Mesenchymal stem cell (in vitro differentiated cells and primary cell): ENCODE data around the gene GPR27.

Experiments used
- DNase-seq: peaks from one replicate; pipeline ENCODE4 v3.0.0-alpha.2; 2013
- H2AFZ ChIP-seq: one replicate; pipeline ENCODE4 v1.6.1; 2013; ENCODE audit warnings: low read depth, mild to moderate bottlenecking, control low read depth, inconsistent platforms, low read length, moderate library complexity
- H2AK5ac ChIP-seq: 2 replicates; pipeline ENCODE4 v1.6.1; 2013; ENCODE audit warnings: low read length, moderate library complexity, mild to moderate bottlenecking, inconsistent platforms; ENCODE audit not compliant: severe bottlenecking
- H2BK120ac ChIP-seq: one replicate; pipeline ENCODE4 v1.6.1; 2013; ENCODE audit warnings: low read depth, mild to moderate bottlenecking, inconsistent platforms, low read length, moderate library complexity
- H2BK12ac ChIP-seq, 2 experiments: one replicate each; pipeline ENCODE4 v1.6.1; 2013; ENCODE audit warnings: inconsistent platforms in 2 of 2, low read length in 2 of 2, mild to moderate bottlenecking in 2 of 2, moderate library complexity in 2 of 2, control low read depth in 1 of 2
- H2BK15ac ChIP-seq: one replicate; pipeline ENCODE4 v1.6.1; 2013; ENCODE audit warnings: mild to moderate bottlenecking, low read depth, inconsistent platforms; ENCODE audit not compliant: poor library complexity, severe bottlenecking
- H2BK5ac ChIP-seq: 2 replicates; pipeline ENCODE4 v1.6.1; 2013; ENCODE audit warnings: low read depth, mild to moderate bottlenecking, low read length, control low read depth, inconsistent platforms; ENCODE audit not compliant: poor library complexity, severe bottlenecking
- H3K14ac ChIP-seq, 2 experiments: one replicate each; pipeline ENCODE4 v1.6.1; 2013; ENCODE audit warnings: inconsistent platforms in 2 of 2, low read length in 2 of 2, control low read depth in 1 of 2, mild to moderate bottlenecking in 1 of 2, moderate library complexity in 1 of 2
- H3K18ac ChIP-seq, 2 experiments: one replicate each; pipeline ENCODE4 v1.6.1; 2013; ENCODE audit warnings: inconsistent platforms in 2 of 2, low read length in 2 of 2, control low read depth in 1 of 2, low read depth in 1 of 2, mild to moderate bottlenecking in 1 of 2
- H3K23ac ChIP-seq, 2 experiments: one replicate each; pipeline ENCODE4 v1.6.1; 2013; ENCODE audit warnings: inconsistent platforms in 2 of 2, low read length in 2 of 2, mild to moderate bottlenecking in 2 of 2, moderate library complexity in 2 of 2, control low read depth in 1 of 2
- H3K27ac ChIP-seq: 2 replicates; pipeline ENCODE4 v1.5.1; 2013; ENCODE audit warnings: mild to moderate bottlenecking, moderate library complexity, low read length, control low read depth, inconsistent platforms; ENCODE audit not compliant: poor library complexity, severe bottlenecking
- H3K27me3 ChIP-seq, 2 experiments: 2 replicates each; pipeline versions ENCODE4 v1.6.1 to v1.7.0; 2013; ENCODE audit warnings: low read length in 2 of 2, mild to moderate bottlenecking in 2 of 2, moderate library complexity in 2 of 2, control low read depth in 1 of 2, inconsistent platforms in 1 of 2; ENCODE audit not compliant: control insufficient read depth in 1 of 2, insufficient read depth in 1 of 2
- H3K36me3 ChIP-seq, 2 experiments: 2 replicates each; pipeline versions ENCODE4 v1.6.1 to v1.7.0; 2013; ENCODE audit warnings: low read length in 2 of 2, control low read depth in 1 of 2, inconsistent platforms in 1 of 2, low read depth in 1 of 2, mild to moderate bottlenecking in 1 of 2; ENCODE audit not compliant: insufficient read depth in 2 of 2, control insufficient read depth in 1 of 2
- H3K4ac ChIP-seq, 2 experiments: one replicate each; pipeline ENCODE4 v1.6.1; 2013; ENCODE audit warnings: inconsistent platforms in 2 of 2, low read length in 2 of 2, mild to moderate bottlenecking in 2 of 2, moderate library complexity in 2 of 2, control low read depth in 1 of 2, low read depth in 1 of 2
- H3K4me1 ChIP-seq: 2 replicates; pipeline ENCODE4 v1.6.1; 2013; ENCODE audit warnings: low read depth, low read length, control low read depth; ENCODE audit not compliant: control insufficient read depth, insufficient read depth
- H3K4me2 ChIP-seq: 2 replicates; pipeline ENCODE4 v1.6.1; 2013; ENCODE audit warnings: low read length, mild to moderate bottlenecking, inconsistent platforms; ENCODE audit not compliant: poor library complexity, severe bottlenecking
- H3K4me3 ChIP-seq, 2 experiments: 2 replicates each; pipeline versions ENCODE4 v1.5.1 to v1.7.0; 2013; ENCODE audit warnings: low read length in 2 of 2, mild to moderate bottlenecking in 2 of 2, control low read depth in 1 of 2, low read depth in 1 of 2; ENCODE audit not compliant: insufficient read depth in 1 of 2
- H3K79me1 ChIP-seq: replicated peaks from 2 replicates; pipeline ENCODE4 v1.6.1; 2013; ENCODE audit warnings: mild to moderate bottlenecking, control low read depth, low read length, inconsistent platforms; ENCODE audit not compliant: poor library complexity, severe bottlenecking
- H3K9ac ChIP-seq: 2 replicates; pipeline ENCODE4 v1.7.0; 2013; ENCODE audit warnings: mild to moderate bottlenecking, low read length, moderate library complexity
- H3K9me3 ChIP-seq: 2 replicates; pipeline ENCODE4 v1.7.0; 2013; ENCODE audit warnings: mild to moderate bottlenecking, low read length; ENCODE audit not compliant: control insufficient read depth
- H4K8ac ChIP-seq: one replicate; pipeline ENCODE4 v1.6.1; 2013; ENCODE audit warnings: inconsistent platforms, mild to moderate bottlenecking, low read length, moderate library complexity
- H4K91ac ChIP-seq: one replicate; pipeline ENCODE4 v1.6.1; 2013; ENCODE audit warnings: mild to moderate bottlenecking, low read length, inconsistent platforms
- WGBS: methylation state at CpG from one replicate; pipeline ENCODE4 v1.1.7; 2013; ENCODE audit warnings: mixed read lengths; 5-methylcytosine and 5-hydroxymethylcytosine counted together

Gene GPR27

DNA sequence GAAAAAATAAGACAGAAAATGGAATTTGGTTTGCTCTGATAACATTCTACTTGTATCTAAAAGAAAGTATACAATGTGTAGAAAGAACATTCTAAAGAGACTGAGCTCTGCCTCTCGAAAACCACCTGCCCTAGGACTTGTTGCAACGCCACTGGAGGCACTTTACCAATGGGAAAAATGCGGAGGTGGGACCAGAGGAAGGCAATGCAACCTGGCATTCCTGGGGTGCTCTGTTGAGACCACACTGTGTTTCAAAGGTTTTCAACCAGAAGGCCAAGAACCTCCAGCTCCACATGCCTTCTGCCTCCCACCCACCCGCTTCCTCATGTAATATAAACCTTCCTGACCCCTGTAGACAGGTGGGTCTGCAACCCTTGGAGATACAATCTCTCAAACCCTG is 26.8 kb downstream of the GPR27 start:
- no peak overlapping the region for H3K18ac ChIP-seq
- H2AK5ac ChIP-seq, result no peak overlapping the region
- H3K27ac ChIP-seq, result no peak overlapping the region
- no peak overlapping the region for H2BK12ac ChIP-seq
- H4K91ac ChIP-seq, result no peak overlapping the region
- no peak overlapping the region for H3K4me3 ChIP-seq
- H4K8ac ChIP-seq, result no peak overlapping the region
- H3K4ac ChIP-seq, result no peak overlapping the region
- no peaks in the 10 kb centered on the region for H3K9me3 ChIP-seq
- no peak overlapping the region for H3K14ac ChIP-seq
- no peak overlapping the region for H3K4me2 ChIP-seq
- H3K36me3 ChIP-seq, result peaks cover 0 to 3% of the 10 kb centered on the region in 2 experiments
- no peak overlapping the region for H3K9ac ChIP-seq
- no peak overlapping the region for H2AFZ ChIP-seq
- H2BK15ac ChIP-seq, result no peak overlapping the region
- H3K79me1 ChIP-seq, result no peaks in the 10 kb centered on the region
- H2BK5ac ChIP-seq, result no peak overlapping the region
- no peak for DNase-seq
- WGBS, result 64% methylated on average over 4 of the region's 4 CpGs
- peaks cover 9% of the 10 kb centered on the region for H3K4me1 ChIP-seq
- H2BK120ac ChIP-seq, result no peak overlapping the region
- H3K23ac ChIP-seq, result no peak overlapping the region
- H3K27me3 ChIP-seq, result peaks cover 21 to 68% of the 10 kb centered on the region in 2 experiments

DNA sequence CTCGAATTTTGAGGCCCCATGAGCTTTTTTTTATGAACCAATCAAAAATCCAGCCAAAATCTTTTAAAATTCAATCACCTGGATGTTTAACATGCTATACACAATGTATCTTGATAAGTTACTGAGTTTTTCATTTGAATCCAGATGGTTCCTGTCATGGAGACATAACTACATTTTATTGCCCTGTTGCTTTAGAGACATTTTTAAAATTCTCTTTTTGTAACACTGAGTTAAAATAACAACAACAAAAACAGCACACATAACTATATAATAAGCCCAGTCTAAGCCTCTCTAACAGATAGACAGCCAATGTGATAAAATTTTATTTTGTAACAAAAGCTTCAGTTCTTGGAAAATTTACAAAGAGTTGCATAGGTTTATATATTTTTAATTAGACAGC is 29.5 kb downstream of the GPR27 start:
- no peak overlapping the region for H4K8ac ChIP-seq
- no peak for DNase-seq
- no peak overlapping the region for H3K27ac ChIP-seq
- no peak overlapping the region for H4K91ac ChIP-seq
- 17% methylated on average over 1 of the region's 1 CpG for WGBS
- no peak overlapping the region for H3K4me3 ChIP-seq
- no peak overlapping the region for H2BK12ac ChIP-seq
- H2BK120ac ChIP-seq, result no peak overlapping the region
- H3K4me1 ChIP-seq, result peaks cover 10% of the 10 kb centered on the region
- H3K18ac ChIP-seq, result no peak overlapping the region
- no peaks in the 10 kb centered on the region for H3K79me1 ChIP-seq
- no peak overlapping the region for H2BK15ac ChIP-seq
- peaks cover 0 to 3% of the 10 kb centered on the region in 2 experiments for H3K36me3 ChIP-seq
- no peak overlapping the region for H3K14ac ChIP-seq
- no peak overlapping the region for H2BK5ac ChIP-seq
- no peak overlapping the region for H2AK5ac ChIP-seq
- H3K27me3 ChIP-seq, result peaks cover 34 to 89% of the 10 kb centered on the region in 2 experiments
- H3K4ac ChIP-seq, result no peak overlapping the region
- no peak overlapping the region for H2AFZ ChIP-seq
- H3K23ac ChIP-seq, result no peak overlapping the region
- H3K4me2 ChIP-seq, result no peak overlapping the region
- no peak overlapping the region for H3K9ac ChIP-seq
- H3K9me3 ChIP-seq, result no peaks in the 10 kb centered on the region

DNA sequence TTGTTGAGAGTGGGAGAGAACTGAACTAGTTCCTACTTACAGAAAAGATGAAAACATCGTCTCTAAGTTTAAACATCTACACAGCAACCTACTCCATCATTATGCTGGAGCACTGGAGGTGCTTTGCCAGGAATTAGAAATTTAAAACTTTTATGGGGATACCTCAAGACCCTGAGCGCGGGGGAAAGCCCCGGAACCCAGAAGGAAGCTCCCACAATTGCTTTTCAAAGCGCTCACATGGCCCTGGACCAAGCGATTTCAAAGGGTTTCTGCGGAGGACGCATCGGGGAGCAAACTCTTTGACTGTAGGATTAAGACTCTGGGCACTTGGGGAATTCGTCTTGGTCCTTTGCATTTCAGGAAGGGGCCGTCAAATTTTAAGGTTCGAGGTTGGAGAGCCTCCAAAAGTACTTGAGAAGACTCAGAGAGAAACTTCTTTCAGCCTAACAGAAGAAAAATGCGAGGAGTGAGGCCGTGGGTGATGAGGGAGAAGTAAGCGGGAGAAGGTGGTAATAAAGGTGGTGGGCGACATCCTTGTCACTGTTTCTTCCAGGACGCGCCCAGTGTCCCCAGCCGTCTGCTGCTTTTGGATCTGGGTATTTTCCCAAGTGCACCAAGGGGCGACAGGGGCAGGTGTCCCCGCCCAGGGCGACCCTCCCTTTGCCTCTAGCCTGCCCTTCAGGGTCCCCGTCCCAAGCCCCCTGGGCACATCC is 30.7 kb downstream of the GPR27 start:
- H3K4me1 ChIP-seq, result peaks cover 10% of the 10 kb centered on the region
- H2BK15ac ChIP-seq, result no peak overlapping the region
- no peak overlapping the region for H3K4ac ChIP-seq
- H3K36me3 ChIP-seq, result peaks cover 0 to 3% of the 10 kb centered on the region in 2 experiments
- H3K4me2 ChIP-seq, result peak overlapping the region; percentile 86
- no peak overlapping the region for H3K9ac ChIP-seq
- no peak for DNase-seq
- H3K18ac ChIP-seq, result no peak overlapping the region
- H3K14ac ChIP-seq, result peak overlapping the region in 1 of 2 experiments; percentile 55
- H4K91ac ChIP-seq, result no peak overlapping the region
- H2AK5ac ChIP-seq, result no peak overlapping the region
- no peak overlapping the region for H2BK12ac ChIP-seq
- WGBS, result 6% methylated on average over 22 of the region's 23 CpGs
- H3K27ac ChIP-seq, result no peak overlapping the region
- H3K23ac ChIP-seq, result no peak overlapping the region
- H3K79me1 ChIP-seq, result no peaks in the 10 kb centered on the region
- no peaks in the 10 kb centered on the region for H3K9me3 ChIP-seq
- H3K4me3 ChIP-seq, result peak overlapping the region; percentile 30 to 54
- peaks cover 37 to 81% of the 10 kb centered on the region in 2 experiments for H3K27me3 ChIP-seq
- no peak overlapping the region for H2BK120ac ChIP-seq
- H2BK5ac ChIP-seq, result no peak overlapping the region
- no peak overlapping the region for H2AFZ ChIP-seq
- H4K8ac ChIP-seq, result no peak overlapping the region

DNA sequence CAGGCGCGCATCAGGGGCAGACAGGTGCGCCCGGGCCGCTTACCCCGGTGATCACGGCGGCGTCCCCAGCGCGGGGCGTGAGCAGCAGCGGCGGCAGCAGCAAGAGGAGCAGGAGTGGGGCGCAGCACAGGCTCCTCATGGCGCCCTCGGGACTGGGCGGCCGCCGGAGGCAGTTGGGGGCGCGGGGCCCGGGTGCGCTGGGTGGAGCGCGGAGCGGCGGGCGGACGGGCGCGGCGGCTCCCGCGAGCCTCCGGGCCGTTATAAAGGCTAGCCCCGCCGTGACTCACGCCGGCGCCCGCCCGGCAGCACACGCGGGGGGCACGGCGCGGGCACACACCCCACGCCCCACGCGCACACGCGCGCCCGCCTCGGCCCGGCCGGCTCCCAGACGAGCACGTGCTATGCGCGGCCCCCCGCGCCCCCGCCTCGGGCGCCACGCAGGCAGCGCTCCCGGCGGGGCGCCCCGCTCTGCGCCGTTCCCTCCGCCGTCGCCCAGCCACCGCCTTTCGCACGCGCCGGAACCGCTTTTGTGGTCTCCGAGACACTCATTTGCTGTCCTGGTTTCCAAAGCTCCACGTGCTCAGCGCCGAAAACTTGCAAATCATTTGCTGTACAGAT is 31.4 kb downstream of the GPR27 start, which contains the start of gene PROK2:
PROK2 (minus strand) TSS at position 235 of the 618 bp plus-strand sequence; CDS start at position 139, 96 bp downstream.
- Histone ChIP-seq H3K4me3 (peak within 1 kb of the TSS; percentile 30 to 54), H3K9me3 (no peaks in the 10 kb centered on the region), H3K23ac (no peak within 1 kb of the TSS), H3K27ac (no peak within 1 kb of the TSS), H3K36me3 (peaks cover 0 to 3% of the 10 kb centered on the region in 2 experiments), H2BK12ac (no peak within 1 kb of the TSS), H3K4me1 (peaks cover 10% of the 10 kb centered on the region), H3K79me1 (no peaks in the 10 kb centered on the region), H2AK5ac (no peak within 1 kb of the TSS), H4K8ac (no peak within 1 kb of the TSS), H4K91ac (no peak within 1 kb of the TSS), H2BK120ac (no peak within 1 kb of the TSS), H2BK15ac (no peak within 1 kb of the TSS), H3K4ac (no peak within 1 kb of the TSS), H2BK5ac (no peak within 1 kb of the TSS), H3K4me2 (peak within 1 kb of the TSS; percentile 86), H2AFZ (peak within 1 kb of the TSS; percentile 51), H3K18ac (peak within 1 kb of the TSS in 1 of 2 experiments; percentile 8), H3K14ac (peak within 1 kb of the TSS in 1 of 2 experiments; percentile 55), H3K9ac (no peak within 1 kb of the TSS), H3K27me3 (peaks cover 37 to 75% of the 10 kb centered on the region in 2 experiments)
- 1% methylated on average over 64 of the region's 89 CpGs for WGBS
- no peak for DNase-seq
